Sciatic nerve (tissue), 2 donors: ENCODE results near the gene KCNF1. TPM values are rescaled to one million over a fixed set of nuclear protein-coding genes. Genes with fewer than 3 reads are reported as not detected.
"Not testable (repeated sequence)": the region's sequence is repeated elsewhere in the genome, so short reads cannot be mapped to it uniquely, and the experiment has no call there.

ENCODE experiments used
- ATAC-seq: fragments of 200-7000 bp; cut with Tn5 transposase; one replicate; pipeline ENCODE4 v1.9.1; 2020; ENCODE audit warnings: mild to moderate bottlenecking, moderate library complexity
- DNase-seq: peaks from one replicate; pipeline ENCODE4 v3.0.0-alpha.2; 2020; ENCODE audit warnings: low spot score
- intact Hi-C: fragments of 100-400 bp; cut with DNase I; formaldehyde crosslinking; loops from one replicate; pipeline ENCODE4 v1.14.2; 2022
- total RNA-seq: library from RNA; stranded (reverse); fragmentation: NEBNext Ultra II Directional; extraction: Animal tissue kit (Norgen Biotek cat#: 25700); gene quantifications from one replicate; pipeline ENCODE4 v1.2.1, GENCODE V29; 2021
- donor health status: DM: no; HTN: no; CAD: no.
- donor health status: DM: no; HTN: no; CAD: no.

The KCNF1 gene
- total RNA-seq, 1 donor from 2014 or later, result 0.94 TPM

DNA sequence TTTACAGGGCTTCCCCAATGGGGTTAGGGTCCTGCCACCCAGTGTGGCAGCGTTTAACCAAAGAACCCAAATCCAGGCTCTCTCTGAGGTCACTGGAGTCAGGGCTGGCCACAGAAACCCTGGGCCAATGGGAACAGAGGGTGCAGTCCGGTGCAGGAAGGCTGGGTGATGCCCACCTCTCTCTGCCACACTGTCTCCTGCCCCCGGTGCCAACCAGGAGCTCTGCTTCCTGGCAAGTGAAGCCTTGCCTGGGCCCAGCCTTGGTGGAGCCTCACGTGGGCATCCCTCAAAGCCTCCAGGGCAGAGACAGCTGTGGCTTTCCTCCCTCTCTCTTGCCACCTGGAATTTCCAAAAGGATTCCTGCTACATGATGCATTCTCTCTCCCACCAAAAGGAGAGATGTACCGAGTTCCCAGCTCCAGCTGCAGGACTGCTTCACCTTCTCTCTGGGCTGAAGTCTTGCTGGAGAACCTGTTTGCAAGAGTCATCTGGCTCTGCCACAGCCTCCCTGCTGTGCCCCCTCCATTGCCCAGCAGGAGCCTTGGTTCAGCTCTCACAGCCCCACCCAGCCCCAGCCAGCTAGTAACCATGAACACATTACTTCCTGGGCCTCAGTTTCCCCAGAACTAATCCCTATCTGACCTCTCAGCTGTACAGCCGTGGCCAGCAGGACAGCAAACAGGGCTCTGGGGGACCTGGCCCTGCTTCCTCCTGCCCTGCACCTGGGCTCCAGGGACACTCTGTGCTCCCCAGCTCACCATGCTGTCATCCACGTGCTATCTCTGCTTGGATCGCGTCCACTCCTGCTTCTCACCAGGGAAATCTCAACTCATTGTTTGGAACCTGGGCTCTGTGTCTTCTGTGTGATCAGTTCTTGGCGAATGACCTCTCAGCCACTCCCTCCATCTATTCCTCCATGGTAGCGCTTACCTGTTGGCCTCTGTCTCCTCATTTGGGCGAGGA lies 43.4 kb downstream of the KCNF1 start:
- intact Hi-C loops, result no loop called here
- DNase-seq (no peak), ATAC-seq (no peak)

DNA sequence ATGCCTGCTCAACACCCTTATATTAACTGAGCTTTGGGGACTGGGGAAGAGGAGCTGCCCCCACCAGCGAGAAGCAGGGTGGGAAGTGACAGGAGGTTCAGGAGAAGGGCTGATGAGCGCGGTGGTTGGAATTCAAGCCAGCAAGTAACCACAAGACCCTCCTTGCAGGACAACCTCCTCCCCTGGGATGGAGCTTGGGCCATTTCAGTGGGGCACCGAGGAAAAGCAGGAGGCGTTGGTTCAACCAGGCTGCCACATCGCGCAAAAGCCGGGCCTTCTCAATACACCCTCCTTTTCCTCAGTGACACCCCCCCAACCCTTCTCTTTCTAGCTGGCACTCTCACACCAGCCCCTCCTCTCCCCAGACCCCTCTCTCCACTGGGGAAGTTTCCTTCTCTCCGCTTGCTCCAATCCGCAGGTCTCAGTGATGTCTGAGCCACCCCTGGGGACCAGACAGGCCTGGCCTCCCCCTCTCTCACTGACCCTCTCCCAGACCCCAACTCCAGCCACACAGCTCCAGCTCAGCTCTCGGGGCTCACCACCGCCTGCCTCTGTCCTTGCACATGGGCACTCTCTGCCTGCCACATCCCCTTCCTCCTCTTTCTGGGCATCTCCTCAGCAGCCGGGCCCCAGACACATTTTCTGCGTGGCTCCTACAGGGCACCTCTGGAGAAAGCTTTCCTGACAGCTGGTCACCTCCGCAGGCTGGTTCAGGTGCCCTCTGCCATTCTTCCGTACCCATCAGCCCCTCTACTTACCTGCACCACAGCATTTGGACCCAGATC lies 44.5 kb downstream of the KCNF1 start:
- intact Hi-C loops, result no loop called here
- no peak for ATAC-seq

DNA sequence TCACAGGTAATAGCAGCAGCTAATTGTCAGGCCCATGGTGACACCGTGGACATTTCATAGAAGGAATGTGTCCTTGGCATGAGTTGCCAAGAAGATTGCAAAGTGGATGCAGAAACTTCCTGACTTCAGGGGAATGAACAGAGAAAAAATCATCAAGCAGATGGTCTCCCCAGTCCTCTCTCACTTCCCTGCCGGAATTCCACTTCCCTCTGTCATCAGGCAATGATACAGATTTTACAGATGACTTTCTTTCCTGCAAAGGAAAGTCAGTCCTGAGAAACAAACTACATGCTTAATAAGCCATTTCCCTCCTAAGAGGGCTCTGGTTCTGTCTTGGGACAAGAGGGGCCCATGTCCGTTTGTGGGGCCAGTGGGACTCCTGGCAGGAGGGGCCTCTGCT lies 45.7 kb downstream of the KCNF1 start:
- DNase-seq, result no peak
- intact Hi-C loops, result no loop called here
- ATAC-seq, result no peak

More for the DNA sequence above, 44.5 kb downstream of the KCNF1 start:
- DNase-seq, result no peak

DNA sequence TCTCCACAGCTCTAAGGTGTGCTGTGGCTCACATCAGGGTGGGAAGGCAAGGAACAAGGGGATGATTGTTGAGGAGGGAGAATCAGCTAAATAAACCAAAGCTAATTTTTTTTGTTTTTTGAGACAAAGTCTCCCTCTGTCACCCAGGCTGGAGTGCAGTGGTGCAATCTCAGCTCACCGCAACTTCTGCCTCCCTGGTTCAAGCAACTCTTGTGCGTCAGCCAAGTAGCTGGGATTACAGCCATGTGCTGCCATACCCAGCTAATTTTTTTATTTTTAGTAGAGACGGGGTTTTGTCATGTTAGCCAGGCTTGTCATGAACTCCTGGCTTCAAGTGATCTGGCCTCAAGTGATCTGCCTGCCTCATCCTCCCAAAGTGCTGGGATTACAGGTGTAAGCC lies 46.7 kb downstream of the KCNF1 start:
- DNase-seq, intact Hi-C loops: not testable (repeated sequence)
- ATAC-seq, result peak; percentile 76

DNA sequence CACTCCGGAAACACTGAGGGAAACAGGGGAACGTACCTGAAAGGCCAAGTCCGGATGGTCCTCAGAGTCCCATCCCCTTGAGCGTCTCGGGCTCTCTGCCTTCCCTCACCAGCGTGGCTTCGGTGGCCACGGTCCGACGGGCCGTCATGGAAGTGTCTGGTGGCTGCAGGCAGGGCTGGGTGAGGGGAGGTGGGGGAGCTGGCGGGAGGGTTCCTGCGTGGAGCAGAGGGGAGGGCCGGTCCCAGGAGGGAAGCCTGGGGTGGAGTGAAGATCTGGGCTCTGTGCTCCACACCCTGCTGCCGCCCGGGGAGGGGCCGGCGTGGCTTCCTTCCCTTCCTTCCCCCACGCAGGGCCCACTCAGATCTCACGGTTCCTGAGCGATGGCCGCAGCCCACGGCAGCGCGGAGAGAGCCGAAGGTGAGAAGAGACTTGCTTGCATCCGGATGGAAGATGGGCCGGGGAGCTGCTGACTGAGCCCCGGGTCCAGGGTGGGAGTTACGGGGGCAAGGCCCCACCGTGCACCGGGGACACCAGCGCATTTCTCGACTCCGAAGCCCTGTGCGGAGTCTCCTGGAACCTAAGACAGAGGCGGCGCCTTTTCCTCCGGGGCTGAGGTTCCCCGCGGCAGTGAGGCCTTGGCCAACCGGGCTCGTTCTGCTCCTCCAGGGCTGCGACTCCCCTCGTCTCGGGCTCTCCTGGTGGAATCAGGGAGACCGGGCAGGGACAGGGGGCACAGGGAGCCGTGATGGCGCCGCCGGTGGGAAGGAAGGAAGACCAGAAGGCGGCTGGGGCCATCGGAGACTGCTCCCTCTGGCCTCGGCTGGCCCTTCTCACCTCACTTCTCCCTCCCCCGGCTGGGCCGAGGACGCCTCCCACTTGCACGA lies 49.1 kb downstream of the KCNF1 start:
- ATAC-seq, result no peak
- no peak for DNase-seq
- intact Hi-C loops, result no loop called here

DNA sequence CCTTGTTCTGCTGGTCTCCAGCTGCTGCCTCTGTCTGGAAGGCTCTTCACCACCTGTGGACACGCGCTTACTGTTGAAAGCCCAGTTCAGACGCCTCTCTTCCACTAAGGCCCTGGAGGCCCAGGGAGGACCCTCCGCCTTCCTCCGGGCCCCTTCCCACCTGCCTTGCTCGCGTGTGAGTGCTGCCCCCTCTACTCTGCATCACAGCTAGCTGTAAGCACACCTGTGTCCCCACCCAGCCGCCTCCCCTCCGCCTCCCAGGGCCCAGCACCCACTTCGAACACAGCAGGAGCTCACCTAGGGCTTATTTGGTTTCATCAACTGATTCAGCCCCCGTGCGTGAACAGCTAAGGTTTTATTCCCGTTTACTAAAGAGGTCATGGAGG lies 49.7 kb downstream of the KCNF1 start:
- ATAC-seq (no peak), DNase-seq (no peak)
- intact Hi-C loops, result no loop called here

DNA sequence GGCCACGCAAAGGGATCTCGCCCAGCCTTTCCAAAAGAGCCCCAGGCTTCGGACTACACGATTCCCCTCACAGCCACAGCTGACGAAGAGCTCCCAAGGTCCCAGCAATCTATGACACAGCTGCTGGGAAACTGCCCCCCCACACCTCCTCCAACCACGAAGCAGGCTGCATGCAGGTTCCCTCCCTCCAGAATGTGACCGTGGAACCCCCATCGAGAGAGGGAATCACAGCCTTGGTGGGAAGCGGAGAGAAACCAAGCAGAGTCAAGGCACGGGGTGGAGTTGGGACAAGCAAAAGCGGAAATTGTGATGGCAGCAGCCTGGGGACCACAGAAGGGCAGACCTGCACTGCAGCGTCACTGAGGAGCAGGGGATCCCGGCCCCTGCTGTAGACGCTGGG lies 50.3 kb downstream of the KCNF1 start:
- intact Hi-C loops, result no loop called here
- DNase-seq, result no peak
- ATAC-seq, result no peak

DNA sequence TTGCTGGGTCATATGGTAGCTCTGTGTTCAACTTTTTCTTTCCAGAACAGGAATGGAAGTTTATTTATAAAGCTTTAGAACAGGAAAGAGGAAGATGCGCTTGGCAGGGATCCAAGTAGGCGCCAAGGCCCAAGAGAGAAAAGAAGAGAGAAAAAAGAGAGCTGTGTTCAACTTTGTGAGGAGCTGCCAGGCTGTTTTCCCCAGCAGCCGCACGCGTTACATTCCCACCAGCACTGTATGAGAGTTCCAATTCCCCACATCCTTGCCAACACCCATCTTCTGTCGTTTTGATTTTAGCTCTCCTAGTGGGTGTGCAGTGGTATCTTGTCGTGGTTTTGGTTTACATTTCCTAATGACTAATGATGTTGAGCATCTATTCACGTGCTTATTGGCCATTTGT lies 51.4 kb downstream of the KCNF1 start:
- ATAC-seq, result no peak
- DNase-seq, result no peak
- intact Hi-C loops, result no loop called here

Other genes with a start within 250 kb of the KCNF1 start
- 23.0 TPM for gene NOL10, start 222.0 kb upstream of the KCNF1 start, total RNA-seq
- gene ATP6V1C2, start 190.3 kb upstream of the KCNF1 start, total RNA-seq, result 0.62 TPM
- 95.4 TPM for gene PDIA6, start 99.1 kb upstream of the KCNF1 start, total RNA-seq
- 47.7 TPM for gene SLC66A3, start 243.5 kb downstream of the KCNF1 start, total RNA-seq